ENCODE data around the gene CRYBA4. TPM values are rescaled to one million over a fixed set of nuclear protein-coding genes. Genes with fewer than 3 reads are reported as not detected.

CRYBA4 gene
- polyA plus RNA-seq, 1 of the 3 experiments (the other 2 are of a cell fraction): not detected

DNA sequence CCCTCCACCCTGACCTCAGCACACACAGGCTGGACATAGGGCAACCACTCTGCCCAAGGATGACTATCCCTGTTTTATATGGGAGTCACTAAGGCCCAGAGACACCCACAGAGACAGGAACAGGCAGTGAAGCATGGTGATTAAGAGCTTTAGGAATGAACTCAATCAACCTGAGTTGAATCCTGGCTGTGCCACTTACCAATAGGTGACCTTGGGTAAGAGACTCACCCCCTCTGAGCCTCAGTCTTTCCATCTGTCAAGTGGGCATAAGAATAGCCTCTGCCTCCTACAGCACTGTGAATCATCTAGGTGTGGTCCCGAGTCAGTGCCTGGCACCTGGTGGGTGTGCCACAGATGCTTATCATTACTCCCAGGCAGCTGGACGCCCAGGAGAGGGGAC is 10.8 kb upstream of the CRYBA4 start:
- Histone ChIP-seq H3F3A (replicated peaks; ENCODE audit: insufficient read depth) (peaks cover 7% of the 10 kb centered on the region), H2AFZ (ENCODE audit: low read depth) (no peak overlapping the region), H3K36me3 (replicated peaks in 1 of 2; ENCODE audit: control insufficient read depth in 1 of 2, insufficient read depth in 2 of 2, low read length in 1 of 2) (no peaks in the 10 kb centered on the region), H3K9me2 (no peaks in the 10 kb centered on the region), H3K27ac (ENCODE audit: low read depth in 2 of 2, low read length in 1 of 2) (peak overlapping the region in 1 of 2 experiments; percentile 72; a peak in 1 of 4 replicates), H3K4me1 (ENCODE audit: control insufficient read depth in 1 of 2, insufficient read depth in 2 of 2, low read depth in 1 of 2, low read length in 1 of 2) (peaks cover 5 to 11% of the 10 kb centered on the region in 2 experiments; a peak in 3 of 4 replicates), H4K20me1 (ENCODE audit: insufficient read depth) (no peaks in the 10 kb centered on the region), H3K79me2 (ENCODE audit: insufficient read depth) (no peaks in the 10 kb centered on the region), H3K9ac (no peak overlapping the region), H3K4me2 (peak overlapping the region; percentile 37), H3K9me3 (no peaks in the 10 kb centered on the region), H3K27me3 (ENCODE audit: insufficient read depth) (no peaks in the 10 kb centered on the region; the same call in 1 of the 2 replicates), H3K4me3 (ENCODE audit: low read depth in 2 of 2, low read length in 1 of 2) (no peak overlapping the region)
- 80% methylated on average over 2 of the region's 2 CpGs for WGBS (ENCODE audit: low lambda C conversion rate)
- DNase-seq: no peak
- POLR2A ChIA-PET: no interaction called here
- TF ChIP-seq TCF12 (IDR thresholded peaks at IDR 0.05): peak; percentile 10; the same call in 1 of the 2 replicates
- TF ChIP-seq, protein P1, sequence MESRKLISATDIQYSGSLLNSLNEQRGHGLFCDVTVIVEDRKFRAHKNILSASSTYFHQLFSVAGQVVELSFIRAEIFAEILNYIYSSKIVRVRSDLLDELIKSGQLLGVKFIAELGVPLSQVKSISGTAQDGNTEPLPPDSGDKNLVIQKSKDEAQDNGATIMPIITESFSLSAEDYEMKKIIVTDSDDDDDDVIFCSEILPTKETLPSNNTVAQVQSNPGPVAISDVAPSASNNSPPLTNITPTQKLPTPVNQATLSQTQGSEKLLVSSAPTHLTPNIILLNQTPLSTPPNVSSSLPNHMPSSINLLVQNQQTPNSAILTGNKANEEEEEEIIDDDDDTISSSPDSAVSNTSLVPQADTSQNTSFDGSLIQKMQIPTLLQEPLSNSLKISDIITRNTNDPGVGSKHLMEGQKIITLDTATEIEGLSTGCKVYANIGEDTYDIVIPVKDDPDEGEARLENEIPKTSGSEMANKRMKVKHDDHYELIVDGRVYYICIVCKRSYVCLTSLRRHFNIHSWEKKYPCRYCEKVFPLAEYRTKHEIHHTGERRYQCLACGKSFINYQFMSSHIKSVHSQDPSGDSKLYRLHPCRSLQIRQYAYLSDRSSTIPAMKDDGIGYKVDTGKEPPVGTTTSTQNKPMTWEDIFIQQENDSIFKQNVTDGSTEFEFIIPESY (IDR thresholded peaks at IDR 0.05; ENCODE audit: borderline replicate concordance, low read depth): no peak
- CTCF ChIA-PET: interaction anchor here (1.0 kb wide), 1 partner anchor 58 kb away, joined by 3 read pairs; no protein-coding TSS in a partner anchor

DNA sequence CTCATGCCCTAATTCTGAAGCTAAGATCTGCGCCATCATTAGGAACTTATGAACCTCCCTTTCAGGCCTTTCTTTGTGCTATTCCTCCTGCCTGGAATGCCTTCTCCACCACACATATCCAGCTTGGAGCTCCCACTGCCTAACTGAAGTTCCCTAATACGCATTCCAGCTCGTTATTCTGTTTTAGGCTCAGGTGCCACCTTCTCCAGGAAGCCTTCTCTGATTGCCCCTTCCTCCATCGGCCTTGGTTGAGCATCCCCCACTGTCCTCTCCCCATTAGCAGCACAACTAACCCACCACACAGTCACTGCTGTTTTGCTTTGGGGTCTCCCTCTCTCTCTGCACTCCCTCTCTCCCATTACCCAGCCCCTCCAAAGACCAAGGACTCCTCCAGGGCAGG is 9.1 kb upstream of the CRYBA4 start:
- POLR2A ChIA-PET: no interaction called here
- Histone ChIP-seq H3K4me3 (ENCODE audit: low read depth in 2 of 2, low read length in 1 of 2) (no peak overlapping the region), H4K20me1 (ENCODE audit: insufficient read depth) (no peaks in the 10 kb centered on the region), H3K9me3 (no peaks in the 10 kb centered on the region), H3K36me3 (replicated peaks in 1 of 2; ENCODE audit: control insufficient read depth in 1 of 2, insufficient read depth in 2 of 2, low read length in 1 of 2) (no peaks in the 10 kb centered on the region), H3K27me3 (ENCODE audit: insufficient read depth) (no peaks in the 10 kb centered on the region; the same call in 1 of the 2 replicates), H2AFZ (ENCODE audit: low read depth) (no peak overlapping the region), H3K9me2 (no peaks in the 10 kb centered on the region), H3K4me2 (no peak overlapping the region), H3K79me2 (ENCODE audit: insufficient read depth) (no peaks in the 10 kb centered on the region), H3K9ac (no peak overlapping the region), H3F3A (replicated peaks; ENCODE audit: insufficient read depth) (no peaks in the 10 kb centered on the region), H3K27ac (ENCODE audit: low read depth in 2 of 2, low read length in 1 of 2) (no peak overlapping the region), H3K4me1 (ENCODE audit: control insufficient read depth in 1 of 2, insufficient read depth in 2 of 2, low read depth in 1 of 2, low read length in 1 of 2) (peaks cover 11 to 19% of the 10 kb centered on the region in 2 experiments)
- WGBS (ENCODE audit: low lambda C conversion rate): 83% methylated on average over 4 of the region's 4 CpGs
- CTCF ChIA-PET: no interaction called here
- no peak for DNase-seq
- TF ChIP-seq MEF2A (IDR thresholded peaks at IDR 0.05; ENCODE audit: borderline replicate concordance, low read depth): no peak
- TF ChIP-seq JUND (IDR thresholded peaks at IDR 0.05): no peak
- TF ChIP-seq SIN3A (IDR thresholded peaks at IDR 0.05; ENCODE audit: borderline replicate concordance, low read depth, low read length): no peak
- TF ChIP-seq, protein P2, sequence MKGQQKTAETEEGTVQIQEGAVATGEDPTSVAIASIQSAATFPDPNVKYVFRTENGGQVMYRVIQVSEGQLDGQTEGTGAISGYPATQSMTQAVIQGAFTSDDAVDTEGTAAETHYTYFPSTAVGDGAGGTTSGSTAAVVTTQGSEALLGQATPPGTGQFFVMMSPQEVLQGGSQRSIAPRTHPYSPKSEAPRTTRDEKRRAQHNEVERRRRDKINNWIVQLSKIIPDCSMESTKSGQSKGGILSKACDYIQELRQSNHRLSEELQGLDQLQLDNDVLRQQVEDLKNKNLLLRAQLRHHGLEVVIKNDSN (IDR thresholded peaks at IDR 0.05; ENCODE audit: borderline replicate concordance, low read depth): no peak
- no peak for TF ChIP-seq YY1 (IDR thresholded peaks at IDR 0.05; ENCODE audit: low read depth)
- TF ChIP-seq, protein P3, sequence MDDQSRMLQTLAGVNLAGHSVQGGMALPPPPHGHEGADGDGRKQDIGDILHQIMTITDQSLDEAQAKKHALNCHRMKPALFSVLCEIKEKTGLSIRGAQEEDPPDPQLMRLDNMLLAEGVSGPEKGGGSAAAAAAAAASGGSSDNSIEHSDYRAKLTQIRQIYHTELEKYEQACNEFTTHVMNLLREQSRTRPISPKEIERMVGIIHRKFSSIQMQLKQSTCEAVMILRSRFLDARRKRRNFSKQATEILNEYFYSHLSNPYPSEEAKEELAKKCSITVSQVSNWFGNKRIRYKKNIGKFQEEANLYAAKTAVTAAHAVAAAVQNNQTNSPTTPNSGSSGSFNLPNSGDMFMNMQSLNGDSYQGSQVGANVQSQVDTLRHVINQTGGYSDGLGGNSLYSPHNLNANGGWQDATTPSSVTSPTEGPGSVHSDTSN (IDR thresholded peaks at IDR 0.05): no peak
- TF ChIP-seq GATA2 (CRISPR knock-in tag; IDR thresholded peaks at IDR 0.05): no peak
- no peak for TF ChIP-seq MXI1 (IDR thresholded peaks at IDR 0.05; ENCODE audit: low read depth, low read length)
- TF ChIP-seq RXRA (IDR thresholded peaks at IDR 0.05; ENCODE audit: borderline replicate concordance, low read depth): no peak
- TF ChIP-seq FOXJ3 (CRISPR knock-in tag; IDR thresholded peaks at IDR 0.05): no peak
- TF ChIP-seq, protein P4, sequence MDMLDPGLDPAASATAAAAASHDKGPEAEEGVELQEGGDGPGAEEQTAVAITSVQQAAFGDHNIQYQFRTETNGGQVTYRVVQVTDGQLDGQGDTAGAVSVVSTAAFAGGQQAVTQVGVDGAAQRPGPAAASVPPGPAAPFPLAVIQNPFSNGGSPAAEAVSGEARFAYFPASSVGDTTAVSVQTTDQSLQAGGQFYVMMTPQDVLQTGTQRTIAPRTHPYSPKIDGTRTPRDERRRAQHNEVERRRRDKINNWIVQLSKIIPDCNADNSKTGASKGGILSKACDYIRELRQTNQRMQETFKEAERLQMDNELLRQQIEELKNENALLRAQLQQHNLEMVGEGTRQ (IDR thresholded peaks at IDR 0.05; ENCODE audit: borderline replicate concordance, low read depth, low read length): no peak
- TF ChIP-seq ELF1 (IDR thresholded peaks at IDR 0.05): no peak
- TF ChIP-seq, protein P1 (IDR thresholded peaks at IDR 0.05; ENCODE audit: borderline replicate concordance, low read depth): no peak
- no peak for TF ChIP-seq TEAD4 (IDR thresholded peaks at IDR 0.05; ENCODE audit: borderline replicate concordance, insufficient read depth)
- TF ChIP-seq RCOR1 (IDR thresholded peaks at IDR 0.05; ENCODE audit: low read length): no peak
- TF ChIP-seq RFX5 (IDR thresholded peaks at IDR 0.05; ENCODE audit: low read length): no peak
- no peak for TF ChIP-seq SMC3 (IDR thresholded peaks at IDR 0.05; ENCODE audit: low read depth, low read length)
- no peak for TF ChIP-seq TCF12 (IDR thresholded peaks at IDR 0.05)
